Measurements from ENCODE around the gene ITM2C.

Gene ITM2C

DNA sequence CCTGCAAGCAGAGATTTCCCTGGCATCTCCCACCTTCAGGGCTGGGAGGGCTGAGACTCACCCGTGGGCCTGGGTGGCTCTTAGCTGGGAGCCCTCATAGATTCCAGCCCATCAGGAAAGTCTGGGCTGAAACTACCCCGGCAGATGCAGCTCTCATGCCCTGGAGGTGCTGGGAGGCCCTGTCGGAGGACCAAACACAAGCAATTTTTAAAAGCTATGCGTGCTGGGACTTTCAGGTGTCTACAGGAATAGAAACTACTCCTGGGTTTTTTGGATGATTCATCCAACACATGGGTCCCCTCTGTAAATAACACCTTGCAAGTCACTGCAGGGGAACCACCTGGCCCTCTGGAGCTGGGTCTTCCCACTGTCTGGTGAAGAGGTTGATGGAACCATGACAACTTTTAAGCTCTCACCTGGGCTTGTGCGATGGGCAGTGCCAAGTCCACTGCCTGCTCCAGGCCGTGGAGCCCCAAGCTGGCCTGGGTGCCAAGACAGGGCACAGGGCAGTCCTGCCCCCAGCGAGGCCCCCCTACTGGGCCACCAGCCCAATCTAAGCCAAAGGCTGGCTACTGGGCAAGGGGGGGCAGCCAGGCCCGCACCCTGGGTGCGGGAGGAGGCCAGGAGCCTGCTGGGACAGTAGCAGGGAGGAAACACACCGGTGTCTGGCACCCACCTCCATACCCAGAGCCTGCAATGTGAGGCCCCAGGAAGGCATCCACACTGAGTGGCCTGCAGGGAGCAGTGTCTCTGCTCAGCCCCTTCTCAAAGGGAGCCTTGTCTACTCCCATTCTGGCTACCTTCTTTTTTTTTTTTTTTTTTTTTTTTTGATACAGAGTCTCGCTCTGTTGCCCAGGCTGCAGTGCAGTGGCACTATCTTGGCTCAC lies 61.4 kb downstream of the ITM2C start:
- no peak for DNase-seq (ENCODE audit: low read depth in 2 of 2)

GRCh38 chr2:230927711-230928341 lies 63.1 kb downstream of the ITM2C start:
- DNase-seq (ENCODE audit: low read depth in 2 of 2): no peak
